GM23338 (cell line): ENCODE data around the gene NAP1L4. TPM values are rescaled to one million over a fixed set of nuclear protein-coding genes. Genes with fewer than 3 reads are reported as not detected.

Experiments
- ATAC-seq: fragments of 200-7000 bp; cut with Tn5 transposase; 3 replicates; pipeline ENCODE4 v1.9.1; 2020
- DNase-seq: peaks from one replicate; pipeline ENCODE4 v3.0.0-alpha.2; 2015; ENCODE audit warnings: low spot score
- H2AFZ ChIP-seq: fragments of 200-600 bp; sonication (generic); 2 replicates; pipeline ENCODE4 v1.8.0; 2016; ENCODE audit warnings: antibody characterized with exemption, mild to moderate bottlenecking, moderate library complexity
- H3F3A ChIP-seq: fragments of 200-600 bp; sonication (generic); replicated peaks from 2 replicates; pipeline ENCODE4 v1.8.0; 2017; ENCODE audit warnings: antibody characterized with exemption, mixed run types, low read depth
- H3K27ac ChIP-seq: fragments of 200-600 bp; sonication (generic); 2 replicates; pipeline ENCODE4 v1.6.1; 2016; ENCODE audit warnings: low read depth
- H3K27me3 ChIP-seq: fragments of 200-600 bp; sonication (generic); 2 replicates; pipeline ENCODE4 v1.8.0; 2016; ENCODE audit warnings: mild to moderate bottlenecking, mixed run types, moderate library complexity; ENCODE audit not compliant: insufficient read depth
- H3K36me3 ChIP-seq: fragments of 200-600 bp; sonication (generic); 2 replicates; pipeline ENCODE4 v1.8.0; 2016; ENCODE audit warnings: mild to moderate bottlenecking; ENCODE audit not compliant: insufficient read depth
- H3K4me1 ChIP-seq: fragments of 200-600 bp; sonication (generic); 2 replicates; pipeline ENCODE4 v1.8.0; 2016; ENCODE audit warnings: mild to moderate bottlenecking, moderate library complexity; ENCODE audit not compliant: insufficient read depth
- H3K4me2 ChIP-seq: fragments of 200-600 bp; sonication (generic); 2 replicates; pipeline ENCODE4 v1.7.1; 2017; ENCODE audit warnings: mixed run types
- H3K4me3 ChIP-seq: fragments of 200-600 bp; sonication (generic); 2 replicates; pipeline ENCODE4 v1.6.1; 2016; ENCODE audit warnings: mixed run types
- H3K79me2 ChIP-seq: fragments of 200-600 bp; sonication (generic); replicated peaks from 2 replicates; pipeline ENCODE4 v1.8.0; 2017; ENCODE audit warnings: mild to moderate bottlenecking; ENCODE audit not compliant: insufficient read depth
- H3K9me2 ChIP-seq: fragments of 200-600 bp; sonication (generic); 2 replicates; pipeline ENCODE4 v1.8.0; 2017; ENCODE audit not compliant: insufficient read depth
- H4K20me1 ChIP-seq: fragments of 200-600 bp; sonication (generic); replicated peaks from 2 replicates; pipeline ENCODE4 v1.8.0; 2017; ENCODE audit warnings: mild to moderate bottlenecking; ENCODE audit not compliant: insufficient read depth
- H3K27ac Mint-ChIP-seq: 2 replicates; pipeline ENCODE4 v1.8.0; 2020; ENCODE audit warnings: inconsistent platforms, mild to moderate bottlenecking, moderate library complexity, mixed read lengths
- H3K27me3 Mint-ChIP-seq: 3 replicates; pipeline ENCODE4 v1.8.0; 2022; ENCODE audit warnings: low read depth, mild to moderate bottlenecking, moderate library complexity, mixed read lengths, inconsistent platforms; ENCODE audit not compliant: insufficient read depth, poor library complexity
- H3K36me3 Mint-ChIP-seq: 3 replicates; pipeline ENCODE4 v1.8.0; 2021; ENCODE audit warnings: low read depth, mild to moderate bottlenecking, inconsistent platforms, moderate library complexity, mixed read lengths
- H3K4me1 Mint-ChIP-seq: 3 replicates; pipeline ENCODE4 v1.8.0; 2020; ENCODE audit warnings: mild to moderate bottlenecking, inconsistent platforms, mixed read lengths
- H3K4me3 Mint-ChIP-seq: 3 replicates; pipeline ENCODE4 v1.8.0; 2021; ENCODE audit warnings: moderate library complexity, mild to moderate bottlenecking, inconsistent platforms, mixed read lengths
- H3K9me3 Mint-ChIP-seq: 3 replicates; pipeline ENCODE4 v1.8.0; 2020; ENCODE audit warnings: moderate library complexity, mild to moderate bottlenecking, inconsistent platforms, mixed read lengths
- CTCF ChIP-seq, 2 experiments: fragments of 200-600 bp in 1 of 2; sonication (generic) in 1 of 2; conservative IDR thresholded peaks; 2 replicates each; pipeline versions ENCODE4 v1.5.1 to v1.6.1; 2016 to 2017; ENCODE audit warnings: antibody characterized with exemption in 2 of 2, low read depth in 2 of 2, mild to moderate bottlenecking in 2 of 2, moderate library complexity in 1 of 2
- EZH2phosphoT487 ChIP-seq: fragments of 200-600 bp; sonication (generic); IDR thresholded peaks from one replicate; pipeline ENCODE4 v1.8.1; 2018; ENCODE audit warnings: antibody characterized with exemption; ENCODE audit not compliant: unreplicated experiment
- JUNB ChIP-seq: IDR thresholded peaks from one replicate; pipeline ENCODE4 v1.6.1; 2016; ENCODE audit warnings: antibody characterized with exemption; ENCODE audit not compliant: unreplicated experiment
- POLR2AphosphoS5 ChIP-seq: IDR thresholded peaks from 2 replicates; pipeline ENCODE4 v1.6.1; 2016; ENCODE audit warnings: antibody characterized with exemption, low read depth
- STAT1 ChIP-seq: IDR thresholded peaks from one replicate; pipeline ENCODE4 v1.6.1; 2016; ENCODE audit warnings: antibody characterized with exemption; ENCODE audit not compliant: unreplicated experiment
- ZNF114 ChIP-seq: fragments of 250-450 bp; sonication (Bioruptor Pico); IDR thresholded peaks from 2 replicates; pipeline ENCODE4 v1.5.0; 2020; ENCODE audit warnings: mild to moderate bottlenecking, moderate library complexity
- ZNF331 ChIP-seq: fragments of 250-450 bp; sonication (Bioruptor Pico); IDR thresholded peaks from 2 replicates; pipeline ENCODE4 v1.5.0; 2020; ENCODE audit warnings: low read depth, mild to moderate bottlenecking, moderate library complexity
- polyA plus RNA-seq: library from polyadenylated mRNA; unstranded; fragments of >200 nt; fragmentation: Nextera tagmentation; extraction: Ambion mirVana; gene quantifications from 2 replicates; pipeline ENCODE4 v1.2.1, GENCODE V29; 2016
- total RNA-seq: library from RNA; depleted of rRNA; stranded (reverse); fragments of >200 nt; shearing (Covaris generic); gene quantifications from 2 replicates; pipeline ENCODE4 v1.2.3, GENCODE V29; 2014
- TF ChIP-seq, protein P1 (sequence below): fragments of 250-450 bp; sonication (Bioruptor Pico); IDR thresholded peaks from 2 replicates; pipeline ENCODE4 v1.5.0; 2020; ENCODE audit warnings: mild to moderate bottlenecking, moderate library complexity

NAP1L4 gene
- total and polyA plus RNA-seq, 2 experiments from 2014 or later: 181 to 189 TPM

DNA sequence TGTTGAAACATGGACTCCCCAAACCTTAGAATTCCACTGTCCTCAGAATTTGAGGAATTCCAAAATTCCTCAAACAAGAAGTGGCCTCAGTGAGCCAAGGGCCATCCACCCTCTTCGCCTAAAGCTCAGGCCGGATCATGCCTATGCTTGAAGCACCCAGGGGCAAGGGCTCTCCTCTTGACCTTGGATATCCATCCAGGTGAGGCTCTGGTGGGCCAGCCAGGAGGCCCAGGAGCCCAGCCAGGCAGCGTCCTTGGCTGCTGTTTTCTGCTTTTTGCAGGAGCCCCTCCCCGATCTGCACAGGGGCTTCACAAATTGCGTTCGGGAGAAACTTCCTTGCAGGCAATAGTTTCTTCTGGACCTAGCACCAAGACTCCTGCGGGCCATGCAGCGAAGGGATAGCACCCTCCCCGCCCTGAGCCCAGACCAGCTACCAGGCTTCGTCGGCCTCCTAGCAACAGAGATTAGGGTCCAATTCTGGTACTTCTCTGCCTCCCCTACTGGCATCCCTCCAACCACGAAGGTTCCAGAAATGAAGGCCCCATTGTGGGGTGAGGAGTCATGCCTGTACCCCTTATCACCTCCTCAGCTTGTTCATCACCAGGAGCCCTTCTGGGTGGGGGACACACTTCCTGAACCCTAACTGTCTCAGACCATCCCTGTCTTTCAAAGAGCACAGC, 64.9 kb downstream of the NAP1L4 start:
- Mint-ChIP-seq H3K27me3 (peaks cover 47% of the 10 kb centered on the region), H3K36me3 (no peaks in the 10 kb centered on the region; the same call in 2 of the 3 replicates), H3K27ac (no peak overlapping the region), H3K9me3 (peaks cover 4% of the 10 kb centered on the region; the same call in 1 of the 3 replicates), H3K4me1 (peaks cover 13% of the 10 kb centered on the region; the same call in 1 of the 3 replicates), H3K4me3 (peak overlapping the region; percentile 81)
- Histone ChIP-seq H3K27me3 (peaks cover 41% of the 10 kb centered on the region), H3K4me1 (peaks cover 10% of the 10 kb centered on the region; the same call in 1 of the 2 replicates), H3F3A (peaks cover 6% of the 10 kb centered on the region; the same call in 1 of the 2 replicates), H3K4me2 (no peak overlapping the region), H3K79me2 (no peaks in the 10 kb centered on the region), H3K27ac (no peak overlapping the region), H2AFZ (no peak overlapping the region), H3K36me3 (no peaks in the 10 kb centered on the region), H3K9me2 (no peaks in the 10 kb centered on the region), H4K20me1 (0 out of 2 replicates have a peak, but pooled peaks cover 4% of the 10 kb centered on the region), H3K4me3 (no peak overlapping the region)
- no peak for ATAC-seq
- no peak for DNase-seq
- TF ChIP-seq STAT1 (no peak), POLR2AphosphoS5 (no peak), ZNF114 (CRISPR knock-in tag) (no peak)
- TF ChIP-seq, protein P1, sequence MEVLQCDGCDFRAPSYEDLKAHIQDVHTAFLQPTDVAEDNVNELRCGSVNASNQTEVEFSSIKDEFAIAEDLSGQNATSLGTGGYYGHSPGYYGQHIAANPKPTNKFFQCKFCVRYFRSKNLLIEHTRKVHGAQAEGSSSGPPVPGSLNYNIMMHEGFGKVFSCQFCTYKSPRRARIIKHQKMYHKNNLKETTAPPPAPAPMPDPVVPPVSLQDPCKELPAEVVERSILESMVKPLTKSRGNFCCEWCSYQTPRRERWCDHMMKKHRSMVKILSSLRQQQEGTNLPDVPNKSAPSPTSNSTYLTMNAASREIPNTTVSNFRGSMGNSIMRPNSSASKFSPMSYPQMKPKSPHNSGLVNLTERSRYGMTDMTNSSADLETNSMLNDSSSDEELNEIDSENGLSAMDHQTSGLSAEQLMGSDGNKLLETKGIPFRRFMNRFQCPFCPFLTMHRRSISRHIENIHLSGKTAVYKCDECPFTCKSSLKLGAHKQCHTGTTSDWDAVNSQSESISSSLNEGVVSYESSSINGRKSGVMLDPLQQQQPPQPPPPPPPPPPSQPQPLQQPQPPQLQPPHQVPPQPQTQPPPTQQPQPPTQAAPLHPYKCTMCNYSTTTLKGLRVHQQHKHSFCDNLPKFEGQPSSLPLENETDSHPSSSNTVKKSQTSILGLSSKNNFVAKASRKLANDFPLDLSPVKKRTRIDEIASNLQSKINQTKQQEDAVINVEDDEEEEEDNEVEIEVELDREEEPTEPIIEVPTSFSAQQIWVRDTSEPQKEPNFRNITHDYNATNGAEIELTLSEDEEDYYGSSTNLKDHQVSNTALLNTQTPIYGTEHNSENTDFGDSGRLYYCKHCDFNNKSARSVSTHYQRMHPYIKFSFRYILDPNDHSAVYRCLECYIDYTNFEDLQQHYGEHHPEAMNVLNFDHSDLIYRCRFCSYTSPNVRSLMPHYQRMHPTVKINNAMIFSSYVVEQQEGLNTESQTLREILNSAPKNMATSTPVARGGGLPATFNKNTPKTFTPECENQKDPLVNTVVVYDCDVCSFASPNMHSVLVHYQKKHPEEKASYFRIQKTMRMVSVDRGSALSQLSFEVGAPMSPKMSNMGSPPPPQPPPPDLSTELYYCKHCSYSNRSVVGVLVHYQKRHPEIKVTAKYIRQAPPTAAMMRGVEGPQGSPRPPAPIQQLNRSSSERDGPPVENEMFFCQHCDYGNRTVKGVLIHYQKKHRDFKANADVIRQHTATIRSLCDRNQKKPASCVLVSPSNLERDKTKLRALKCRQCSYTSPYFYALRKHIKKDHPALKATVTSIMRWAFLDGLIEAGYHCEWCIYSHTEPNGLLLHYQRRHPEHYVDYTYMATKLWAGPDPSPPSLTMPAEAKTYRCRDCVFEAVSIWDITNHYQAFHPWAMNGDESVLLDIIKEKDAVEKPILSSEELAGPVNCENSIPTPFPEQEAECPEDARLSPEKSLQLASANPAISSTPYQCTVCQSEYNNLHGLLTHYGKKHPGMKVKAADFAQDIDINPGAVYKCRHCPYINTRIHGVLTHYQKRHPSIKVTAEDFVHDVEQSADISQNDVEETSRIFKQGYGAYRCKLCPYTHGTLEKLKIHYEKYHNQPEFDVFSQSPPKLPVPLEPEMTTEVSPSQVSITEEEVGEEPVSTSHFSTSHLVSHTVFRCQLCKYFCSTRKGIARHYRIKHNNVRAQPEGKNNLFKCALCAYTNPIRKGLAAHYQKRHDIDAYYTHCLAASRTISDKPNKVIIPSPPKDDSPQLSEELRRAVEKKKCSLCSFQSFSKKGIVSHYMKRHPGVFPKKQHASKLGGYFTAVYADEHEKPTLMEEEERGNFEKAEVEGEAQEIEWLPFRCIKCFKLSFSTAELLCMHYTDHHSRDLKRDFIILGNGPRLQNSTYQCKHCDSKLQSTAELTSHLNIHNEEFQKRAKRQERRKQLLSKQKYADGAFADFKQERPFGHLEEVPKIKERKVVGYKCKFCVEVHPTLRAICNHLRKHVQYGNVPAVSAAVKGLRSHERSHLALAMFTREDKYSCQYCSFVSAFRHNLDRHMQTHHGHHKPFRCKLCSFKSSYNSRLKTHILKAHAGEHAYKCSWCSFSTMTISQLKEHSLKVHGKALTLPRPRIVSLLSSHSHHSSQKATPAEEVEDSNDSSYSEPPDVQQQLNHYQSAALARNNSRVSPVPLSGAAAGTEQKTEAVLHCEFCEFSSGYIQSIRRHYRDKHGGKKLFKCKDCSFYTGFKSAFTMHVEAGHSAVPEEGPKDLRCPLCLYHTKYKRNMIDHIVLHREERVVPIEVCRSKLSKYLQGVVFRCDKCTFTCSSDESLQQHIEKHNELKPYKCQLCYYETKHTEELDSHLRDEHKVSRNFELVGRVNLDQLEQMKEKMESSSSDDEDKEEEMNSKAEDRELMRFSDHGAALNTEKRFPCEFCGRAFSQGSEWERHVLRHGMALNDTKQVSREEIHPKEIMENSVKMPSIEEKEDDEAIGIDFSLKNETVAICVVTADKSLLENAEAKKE (CRISPR knock-in tag): no peak

GRCh38 chr11:2926611-2927051, 65.5 kb downstream of the NAP1L4 start:
- Histone ChIP-seq H3K9me2 (no peaks in the 10 kb centered on the region), H3F3A (peaks cover 6% of the 10 kb centered on the region; the same call in 1 of the 2 replicates), H3K4me2 (no peak overlapping the region), H3K4me3 (no peak overlapping the region), H4K20me1 (0 out of 2 replicates have a peak, but pooled peaks cover 4% of the 10 kb centered on the region), H3K4me1 (peaks cover 10% of the 10 kb centered on the region; the same call in 1 of the 2 replicates), H3K36me3 (no peaks in the 10 kb centered on the region), H3K79me2 (no peaks in the 10 kb centered on the region), H3K27me3 (peaks cover 41% of the 10 kb centered on the region), H2AFZ (no peak overlapping the region), H3K27ac (no peak overlapping the region)
- Mint-ChIP-seq H3K27me3 (peaks cover 46% of the 10 kb centered on the region), H3K9me3 (peaks cover 4% of the 10 kb centered on the region; the same call in 1 of the 3 replicates), H3K36me3 (no peaks in the 10 kb centered on the region; the same call in 2 of the 3 replicates), H3K4me3 (no peak overlapping the region), H3K4me1 (peaks cover 13% of the 10 kb centered on the region; the same call in 1 of the 3 replicates), H3K27ac (no peak overlapping the region)
- ATAC-seq: no peak
- no peak for DNase-seq
- no peak for TF ChIP-seq JUNB
- no peak for TF ChIP-seq CTCF (conservative IDR thresholded peaks at IDR 0.05; ENCODE audit: low read depth in 2 of 2)
- no peak for TF ChIP-seq POLR2AphosphoS5
- TF ChIP-seq EZH2phosphoT487: no peak
- TF ChIP-seq ZNF331 (CRISPR knock-in tag): no peak
